NCI-H345 treated with DMSO at 0.1 percent for 48 hours (cell line): ENCODE results near the gene PCNX1.

ENCODE experiments used
- DNase-seq: peaks from one replicate; lab custom pipeline; 2025; ENCODE audit not compliant: unreplicated experiment; lab: John Stamatoyannopoulos, UW

PCNX1 gene

GRCh38 chr14:70888681-70889175, 18.5 kb upstream of the PCNX1 start:
- no peak for DNase-seq

GRCh38 chr14:70889555-70889954, 17.7 kb upstream of the PCNX1 start:
- DNase-seq: no peak

- DNase-seq: no peak
These were observed 16.2 kb upstream of the PCNX1 start for GRCh38 chr14:70890826-70891659.

DNA sequence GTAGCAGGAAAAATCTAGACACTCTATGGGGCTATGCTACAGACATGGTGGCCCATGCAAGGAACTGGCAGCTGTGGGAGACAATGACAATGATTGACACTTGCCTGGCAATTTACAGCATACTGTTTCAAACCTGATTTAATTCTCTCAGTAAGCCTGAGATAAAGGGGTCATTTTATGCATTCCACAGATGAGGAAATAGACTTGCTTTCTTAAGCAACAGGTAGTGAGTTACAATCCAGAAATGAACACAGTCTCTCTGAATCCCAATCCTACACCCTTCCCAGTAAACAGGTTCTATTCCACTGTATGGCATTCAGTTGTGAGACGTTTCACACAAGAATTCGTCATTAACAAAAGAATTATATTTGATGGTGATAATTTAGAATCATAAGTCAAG, 15.5 kb upstream of the PCNX1 start:
- DNase-seq: no peak

- no peak for DNase-seq
These were observed 14.0 kb upstream of the PCNX1 start for GRCh38 chr14:70893062-70893845.

DNA sequence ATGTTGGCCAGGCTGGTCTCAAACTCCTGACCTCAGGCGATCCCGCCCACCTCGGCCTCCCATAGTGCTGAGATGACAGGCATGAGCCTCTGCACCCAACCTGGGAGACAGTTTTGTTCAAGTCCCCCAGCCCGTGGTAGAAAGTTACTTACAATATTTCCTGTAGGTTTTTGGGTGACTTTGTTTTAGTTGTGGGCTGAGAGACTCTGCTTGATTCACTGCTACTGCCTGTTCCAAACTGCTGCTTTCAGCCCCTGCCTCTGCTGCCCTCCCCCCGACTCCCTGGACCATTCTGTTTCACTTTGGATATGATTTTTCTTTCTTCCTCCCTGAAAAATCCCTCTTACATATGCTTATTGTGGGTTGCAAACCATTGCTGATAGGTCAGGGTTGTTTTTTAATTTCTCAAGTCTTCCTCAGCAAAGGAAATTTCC, 13.4 kb upstream of the PCNX1 start:
- no peak for DNase-seq

DNA sequence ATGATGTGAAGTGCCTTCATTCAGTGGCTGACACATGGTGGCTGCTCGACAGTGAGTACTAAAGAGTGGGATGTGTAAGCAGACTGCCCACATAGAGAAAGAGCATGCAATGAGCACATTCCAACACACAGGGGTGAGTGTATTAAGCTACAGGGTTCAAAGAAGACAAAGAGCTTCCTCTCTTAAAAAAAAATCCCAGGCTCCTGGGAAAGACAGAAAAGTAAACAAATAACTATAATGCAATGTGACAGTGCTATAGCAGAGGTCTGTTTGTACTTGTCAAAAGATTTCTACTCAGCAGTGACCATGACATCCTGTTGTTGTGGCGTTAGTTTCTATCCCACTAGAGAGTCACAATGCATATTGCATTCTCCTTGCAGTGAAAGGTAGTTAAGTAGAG, 12.4 kb upstream of the PCNX1 start:
- DNase-seq: no peak

DNA sequence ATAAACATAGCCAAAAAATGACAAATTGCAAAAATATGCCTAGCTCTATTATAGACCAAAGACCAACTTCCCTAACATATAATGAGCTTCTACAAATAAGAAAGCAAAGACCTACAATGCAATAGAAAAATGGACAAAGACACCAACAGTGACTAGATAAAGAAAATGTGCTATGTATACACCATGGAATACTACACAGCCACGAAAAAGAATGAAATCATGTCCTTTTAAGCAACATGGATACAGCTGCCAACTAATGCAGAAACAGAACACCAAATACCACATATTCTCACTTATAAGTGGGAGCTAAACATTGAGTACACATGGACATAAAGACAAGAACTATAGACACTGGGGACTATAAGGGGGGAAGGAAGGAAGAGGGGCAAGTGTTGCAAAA, 10.9 kb upstream of the PCNX1 start:
- DNase-seq: no peak

DNA sequence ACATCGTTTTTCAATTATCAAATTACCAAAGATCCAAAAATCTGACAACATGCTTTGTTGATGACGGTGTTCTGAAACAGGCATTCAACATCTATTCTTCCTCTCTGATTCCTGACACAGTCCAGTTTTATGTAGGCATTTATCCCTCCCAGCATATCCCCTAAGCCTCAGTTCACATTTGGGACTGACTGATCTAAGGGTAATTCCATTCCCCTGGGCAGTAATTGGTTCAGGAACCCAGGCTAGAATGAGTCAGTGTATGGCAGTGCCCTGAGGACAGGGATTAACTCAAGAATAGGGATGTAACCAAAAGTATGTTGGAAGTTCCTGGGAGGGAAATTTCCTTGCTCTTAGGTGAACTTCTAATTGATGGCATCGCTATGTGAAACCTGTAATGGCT, 10.3 kb upstream of the PCNX1 start:
- no peak for DNase-seq

GRCh38 chr14:70897464-70897863, 9.8 kb upstream of the PCNX1 start:
- DNase-seq: no peak

DNA sequence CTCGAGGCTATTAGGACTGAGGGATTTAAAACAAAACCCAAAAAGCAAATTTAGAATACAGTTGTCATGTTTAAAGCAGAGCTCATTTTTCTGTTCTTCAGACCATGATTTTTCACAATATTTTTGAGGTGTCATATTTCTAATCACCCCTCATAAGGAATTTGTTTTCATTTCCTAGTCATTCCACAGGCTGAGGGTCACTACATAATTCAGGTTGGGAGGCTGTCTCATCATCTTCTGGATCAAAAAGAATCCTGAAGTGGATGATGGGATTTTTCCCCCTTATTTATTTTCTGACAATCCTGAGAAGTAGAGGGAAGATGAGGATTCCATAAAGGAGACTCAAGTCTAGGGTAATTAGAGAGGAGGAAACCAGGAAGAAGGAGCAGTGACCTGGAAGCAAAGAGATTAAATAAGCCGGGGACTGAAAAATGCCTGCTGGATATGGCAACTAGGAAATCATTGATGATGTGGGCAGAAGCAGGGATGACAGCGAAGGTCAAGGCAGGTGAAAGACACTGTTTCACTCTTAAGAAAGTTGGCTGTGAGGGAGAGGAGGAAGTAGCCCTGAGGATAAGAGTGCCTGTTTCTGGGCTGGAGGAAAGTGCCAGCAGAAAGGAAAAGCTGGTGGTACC, 9.0 kb upstream of the PCNX1 start:
- no peak for DNase-seq

DNA sequence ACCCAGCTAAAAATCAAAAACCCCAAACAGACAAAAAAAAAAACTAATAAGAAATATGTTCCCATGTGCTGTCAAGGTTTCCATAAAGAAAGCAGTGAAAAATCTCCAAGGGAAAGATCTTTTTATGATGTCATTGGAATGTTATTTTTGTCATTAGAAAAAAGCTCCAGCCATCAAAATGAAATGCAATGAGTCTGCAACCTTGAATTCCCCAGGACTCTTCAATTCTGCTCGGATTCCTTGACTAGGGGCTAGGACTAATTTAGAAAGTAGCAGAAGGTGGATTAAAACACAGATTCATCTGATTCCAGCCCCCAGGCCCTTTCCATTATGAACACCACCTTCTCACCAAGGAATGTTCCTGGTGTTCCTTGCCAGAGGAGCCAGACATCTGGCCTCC, 6.0 kb upstream of the PCNX1 start:
- no peak for DNase-seq

DNA sequence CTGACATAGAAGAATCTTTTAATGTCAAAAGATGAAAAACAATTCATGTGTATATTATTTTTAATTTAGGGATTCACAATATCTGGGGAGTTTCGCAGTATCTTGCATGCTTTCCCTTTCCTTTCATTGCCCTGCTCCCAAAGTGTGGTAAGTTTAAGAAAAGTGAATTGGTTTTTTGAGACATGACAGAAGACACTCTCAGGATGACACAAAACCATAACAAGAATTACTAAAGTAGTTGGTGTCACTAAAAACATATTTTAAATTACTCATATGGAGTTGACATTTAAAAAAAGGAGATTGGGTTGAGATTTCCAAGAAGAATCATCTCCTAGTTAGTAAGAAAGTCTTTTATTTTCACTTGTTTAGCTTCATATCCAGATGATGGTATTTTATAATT, 5.1 kb upstream of the PCNX1 start:
- no peak for DNase-seq

GRCh38 chr14:70904373-70904772, 2.9 kb upstream of the PCNX1 start:
- DNase-seq: no peak

DNA sequence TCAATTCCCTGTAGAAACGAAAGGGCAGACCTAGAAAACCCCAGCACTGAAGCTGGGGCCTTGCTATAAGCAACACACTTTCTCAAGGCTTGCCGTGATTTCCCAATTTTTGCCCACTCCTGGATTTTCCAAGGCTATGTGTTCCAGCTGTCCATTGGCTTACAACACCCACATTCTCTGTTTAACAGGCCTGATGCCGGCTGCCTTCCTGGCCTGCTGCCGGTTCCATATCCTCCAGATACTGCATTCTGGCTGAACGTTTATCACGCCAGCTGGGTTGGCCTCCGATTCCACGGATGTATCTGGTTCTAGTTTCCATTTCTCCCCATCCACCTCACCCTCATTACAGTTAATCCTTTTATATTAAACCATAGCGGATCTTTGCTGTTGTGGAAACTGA, 2.0 kb upstream of the PCNX1 start:
- no peak for DNase-seq

GRCh38 chr14:70906793-70907175, 475 bp upstream of the PCNX1 start:
- DNase-seq: no peak

- peak; percentile 6 for DNase-seq
These were observed 1.0 kb downstream of the PCNX1 start for GRCh38 chr14:70907996-70908934.

DNA sequence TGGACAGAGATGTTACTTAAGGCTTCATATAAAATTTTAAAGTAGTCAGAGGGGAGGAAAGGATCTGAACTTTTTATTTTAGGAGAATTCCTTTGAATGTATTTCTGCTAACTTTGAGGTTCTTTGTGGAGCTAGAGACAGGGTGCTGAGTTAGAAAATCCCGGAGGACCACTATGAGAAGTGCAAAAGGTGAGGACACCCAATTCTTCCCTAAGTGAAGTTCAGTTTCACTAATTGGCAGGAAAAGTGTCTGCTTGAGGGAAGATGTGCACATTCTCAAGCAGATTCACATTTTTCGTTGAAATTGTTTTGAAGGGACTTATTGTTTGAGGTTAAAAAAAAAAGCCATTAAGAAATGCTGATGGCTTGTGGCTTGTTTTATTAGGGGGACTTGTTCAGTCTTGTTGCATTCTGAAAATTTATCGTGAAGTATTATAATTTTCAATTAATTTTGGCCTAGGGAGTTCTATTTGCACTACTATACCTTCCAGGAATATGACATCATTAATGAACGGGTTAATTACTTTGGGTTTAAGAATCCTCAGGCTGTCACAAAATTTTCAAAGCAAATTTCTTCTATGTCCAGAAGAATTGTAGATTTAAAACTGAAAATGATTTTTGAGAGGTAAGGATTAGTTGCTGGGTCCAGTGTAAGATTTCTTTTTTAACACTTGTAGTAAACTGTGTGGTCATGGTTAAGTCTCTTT, 1.8 kb downstream of the PCNX1 start:
- DNase-seq: no peak

- DNase-seq: no peak
These were observed 2.7 kb downstream of the PCNX1 start for GRCh38 chr14:70909733-70910614.
